WTC11 (cell line): ENCODE results near the gene ATP6V1G2. TPM values are rescaled to one million over a fixed set of nuclear protein-coding genes. Genes with fewer than 3 reads are reported as not detected.

Experiments
- ATAC-seq: fragments of 200-7000 bp; cut with Tn5 transposase; 2 replicates; pipeline ENCODE4 v1.10.0; 2021; ENCODE audit warnings: mild to moderate bottlenecking, moderate library complexity
- CTCF ChIA-PET: fragments of 300-600 bp; sonication (Branson Sonifier 250); formaldehyde crosslinking; loops from one replicate; lab custom pipeline; 2021; ENCODE audit warnings: antibody characterized with exemption; lab: Charles Lee
- POLR2A ChIA-PET: fragments of 350-600 bp; sonication (Branson Sonifier 250); formaldehyde crosslinking; loops from one replicate; lab custom pipeline; 2021; ENCODE audit warnings: antibody characterized with exemption; lab: Charles Lee
- DNase-seq: peaks from one replicate; pipeline ENCODE4 v3.0.0; 2021; ENCODE audit warnings: low spot score
- H3K27ac Mint-ChIP-seq: 2 replicates; pipeline ENCODE4 v1.8.0; 2021; ENCODE audit warnings: mixed read lengths
- H3K27me3 Mint-ChIP-seq: 2 replicates; pipeline ENCODE4 v1.8.0; 2021; ENCODE audit warnings: low read depth, mild to moderate bottlenecking, moderate library complexity, mixed read lengths
- H3K36me3 Mint-ChIP-seq: 2 replicates; pipeline ENCODE4 v1.8.0; 2021; ENCODE audit warnings: mixed read lengths
- H3K4me1 Mint-ChIP-seq: 2 replicates; pipeline ENCODE4 v1.8.0; 2022; ENCODE audit warnings: mixed read lengths
- H3K4me3 Mint-ChIP-seq: 2 replicates; pipeline ENCODE4 v1.8.0; 2021; ENCODE audit warnings: mild to moderate bottlenecking, moderate library complexity, mixed read lengths
- H3K9me3 Mint-ChIP-seq: 2 replicates; pipeline ENCODE4 v1.8.0; 2021; ENCODE audit warnings: mixed read lengths
- ATF2 ChIP-seq: sonication (generic); formaldehyde crosslinking; IDR thresholded peaks from 2 replicates; pipeline ENCODE4 v1.8.1; 2022; ENCODE audit warnings: low read depth, missing genetic modification reagents, borderline replicate concordance
- CBFB ChIP-seq: sonication (generic); formaldehyde crosslinking; IDR thresholded peaks from 2 replicates; pipeline ENCODE4 v1.8.1; 2022; ENCODE audit warnings: mild to moderate bottlenecking, low read depth, missing genetic modification reagents
- FOXP1 ChIP-seq: sonication (generic); formaldehyde crosslinking; IDR thresholded peaks from 2 replicates; pipeline ENCODE4 v1.8.0; 2022; ENCODE audit warnings: missing genetic modification reagents, mild to moderate bottlenecking, moderate library complexity, borderline replicate concordance
- GRHL2 ChIP-seq: fragments of 250-450 bp; sonication (Bioruptor Pico); IDR thresholded peaks from 2 replicates; pipeline ENCODE4 v1.8.0; 2022; ENCODE audit warnings: mild to moderate bottlenecking, moderate library complexity; ENCODE audit not compliant: insufficient replicate concordance, severe bottlenecking
- HMGA2 ChIP-seq: fragments of 250-450 bp; sonication (Bioruptor Pico); IDR thresholded peaks from 2 replicates; pipeline ENCODE4 v1.4.0; 2021; ENCODE audit warnings: mild to moderate bottlenecking, moderate library complexity
- IRF1 ChIP-seq: sonication (generic); formaldehyde crosslinking; IDR thresholded peaks from 2 replicates; pipeline ENCODE4 v1.8.0; 2023; ENCODE audit warnings: missing genetic modification reagents
- JAZF1 ChIP-seq: fragments of 250-450 bp; sonication (Bioruptor Pico); IDR thresholded peaks from 2 replicates; pipeline ENCODE4 v1.9.0; 2021; ENCODE audit warnings: moderate library complexity, mild to moderate bottlenecking, inconsistent platforms
- MXD4 ChIP-seq: fragments of 250-450 bp; sonication (Bioruptor Pico); IDR thresholded peaks from 2 replicates; pipeline ENCODE4 v1.8.0; 2021; ENCODE audit warnings: mild to moderate bottlenecking, moderate library complexity, borderline replicate concordance
- NFYB ChIP-seq: sonication (generic); formaldehyde crosslinking; conservative IDR thresholded peaks from 2 replicates; pipeline ENCODE4 v1.8.0; 2022; ENCODE audit warnings: low read depth, missing genetic modification reagents
- RELA ChIP-seq: sonication (generic); formaldehyde crosslinking; IDR thresholded peaks from 2 replicates; pipeline ENCODE4 v1.8.1; 2022; ENCODE audit warnings: missing genetic modification reagents, mild to moderate bottlenecking, borderline replicate concordance
- ZBTB21 ChIP-seq: sonication (generic); formaldehyde crosslinking; IDR thresholded peaks from 2 replicates; pipeline ENCODE4 v1.8.1; 2023; ENCODE audit warnings: mild to moderate bottlenecking, missing genetic modification reagents, borderline replicate concordance
- ZBTB43 ChIP-seq: sonication (generic); formaldehyde crosslinking; IDR thresholded peaks from 2 replicates; pipeline ENCODE4 v1.8.1; 2023; ENCODE audit warnings: mild to moderate bottlenecking, missing genetic modification reagents
- ZNF138 ChIP-seq: sonication (generic); formaldehyde crosslinking; conservative IDR thresholded peaks from 2 replicates; pipeline ENCODE4 v1.8.1; 2022; ENCODE audit warnings: mild to moderate bottlenecking, moderate library complexity, missing genetic modification reagents
- ZNF232 ChIP-seq: sonication (generic); formaldehyde crosslinking; IDR thresholded peaks from 2 replicates; pipeline ENCODE4 v1.8.0; 2022; ENCODE audit warnings: mild to moderate bottlenecking, missing genetic modification reagents
- total RNA-seq: library from RNA; stranded (reverse); gene quantifications from 3 replicates; pipeline ENCODE4 v1.2.3, GENCODE V29; 2021
- TF ChIP-seq, protein P1 (sequence below): fragments of 250-450 bp; sonication (Bioruptor Pico); IDR thresholded peaks from 2 replicates; pipeline ENCODE4 v1.8.0; 2021; ENCODE audit warnings: mild to moderate bottlenecking
- TF ChIP-seq, protein P2 (sequence below): sonication (generic); formaldehyde crosslinking; IDR thresholded peaks from 2 replicates; pipeline ENCODE4 v1.8.1; 2023; ENCODE audit warnings: mild to moderate bottlenecking, missing genetic modification reagents, moderate library complexity
- TF ChIP-seq, protein P3 (sequence below): fragments of 250-450 bp; sonication (Bioruptor Pico); IDR thresholded peaks from 2 replicates; pipeline ENCODE4 v1.9.0; 2021; ENCODE audit warnings: mild to moderate bottlenecking

The ATP6V1G2 gene
- total RNA-seq, 1 experiment from 2014 or later: 4.0 TPM

DNA sequence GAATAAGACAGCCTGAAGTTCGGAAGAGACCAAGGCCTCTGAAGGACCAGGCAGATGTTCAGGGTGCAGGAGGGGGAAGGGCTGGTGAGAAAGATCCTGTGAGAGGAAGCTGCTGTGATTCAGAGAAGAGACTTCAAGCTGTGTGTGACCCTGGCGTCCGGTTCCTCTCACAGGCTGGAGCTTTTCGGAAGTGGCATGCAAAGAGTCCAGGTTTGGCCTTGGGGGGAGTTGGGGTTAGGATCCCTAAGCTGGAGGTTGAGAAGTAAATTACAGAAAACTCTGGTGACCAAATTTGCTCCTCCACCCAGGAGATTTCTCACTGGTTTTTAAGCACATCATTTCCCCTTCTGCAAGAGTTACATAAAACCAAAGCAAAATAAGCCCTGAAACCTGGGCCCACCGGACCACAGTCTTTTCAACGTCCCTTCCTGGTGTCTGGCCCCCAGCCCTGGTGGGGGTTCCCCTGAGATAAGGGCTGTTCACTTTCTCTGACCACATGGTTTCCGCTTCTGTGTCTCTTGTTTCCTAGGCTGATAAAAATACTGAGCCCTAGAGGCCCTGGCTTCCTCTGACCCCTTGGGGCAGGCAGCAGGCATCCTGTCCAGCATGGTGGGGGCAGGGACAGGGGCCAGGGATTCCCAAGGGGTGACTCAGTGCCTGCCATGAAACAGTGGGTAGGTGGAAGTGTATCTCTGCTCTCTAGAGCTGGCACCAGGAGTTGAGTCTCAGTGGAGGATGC is 13.7 kb upstream of the ATP6V1G2 start:
- Mint-ChIP-seq H3K9me3 (no peaks in the 10 kb centered on the region), H3K27me3 (no peaks in the 10 kb centered on the region; the same call in 1 of the 2 replicates), H3K36me3 (peaks cover 15% of the 10 kb centered on the region), H3K4me1 (peaks cover 9% of the 10 kb centered on the region), H3K27ac (peak overlapping the region; percentile 37; the same call in 1 of the 2 replicates), H3K4me3 (no peak overlapping the region)
- ChIA-PET POLR2A (interaction anchor here (1.6 kb wide), 1 partner anchor 19 kb away, joined by 4 read pairs; the partner anchor contains the start of gene DDX39B), CTCF (interaction anchor here (0.6 to 1.0 kb wide), 3 partner anchors 9 to 32 kb away, joined by 3 to 4 read pairs (median 3); no protein-coding TSS in a partner anchor)
- TF ChIP-seq, protein P1, sequence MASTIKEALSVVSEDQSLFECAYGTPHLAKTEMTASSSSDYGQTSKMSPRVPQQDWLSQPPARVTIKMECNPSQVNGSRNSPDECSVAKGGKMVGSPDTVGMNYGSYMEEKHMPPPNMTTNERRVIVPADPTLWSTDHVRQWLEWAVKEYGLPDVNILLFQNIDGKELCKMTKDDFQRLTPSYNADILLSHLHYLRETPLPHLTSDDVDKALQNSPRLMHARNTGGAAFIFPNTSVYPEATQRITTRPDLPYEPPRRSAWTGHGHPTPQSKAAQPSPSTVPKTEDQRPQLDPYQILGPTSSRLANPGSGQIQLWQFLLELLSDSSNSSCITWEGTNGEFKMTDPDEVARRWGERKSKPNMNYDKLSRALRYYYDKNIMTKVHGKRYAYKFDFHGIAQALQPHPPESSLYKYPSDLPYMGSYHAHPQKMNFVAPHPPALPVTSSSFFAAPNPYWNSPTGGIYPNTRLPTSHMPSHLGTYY (CRISPR knock-in tag): no peak
- no peak for TF ChIP-seq ZNF138 (CRISPR knock-in tag)
- no peak for TF ChIP-seq MXD4 (CRISPR knock-in tag)
- no peak for TF ChIP-seq CBFB (CRISPR knock-in tag)
- no peak for TF ChIP-seq ZBTB21 (CRISPR knock-in tag)
- no peak for TF ChIP-seq GRHL2
- no peak for TF ChIP-seq RELA
- no peak for TF ChIP-seq ATF2
- ATAC-seq (peak; percentile 34; the same call in 1 of the 2 replicates), DNase-seq (no peak)

DNA sequence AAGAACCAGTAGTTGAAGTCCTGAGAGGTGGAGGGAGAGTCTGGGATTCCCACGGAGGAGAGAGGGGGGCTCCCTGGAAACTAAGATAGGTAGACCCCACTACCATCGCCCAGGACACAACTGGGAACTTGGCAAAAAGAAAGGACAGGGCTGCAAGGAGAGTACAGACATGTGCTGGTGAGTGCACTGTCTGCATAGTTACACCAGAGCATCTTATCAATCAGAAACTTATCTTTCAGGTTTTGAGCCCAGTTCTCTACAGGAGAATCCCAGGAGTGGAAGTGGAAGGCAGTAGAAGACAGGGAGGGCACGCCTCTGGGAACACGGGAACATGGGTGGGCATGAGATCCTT is 13.2 kb upstream of the ATP6V1G2 start:
- POLR2A ChIA-PET: interaction anchor here (1.6 kb wide), 1 partner anchor 18 kb away, joined by 4 read pairs; the partner anchor contains the start of gene DDX39B
- DNase-seq (no peak), ATAC-seq (no peak)
- Mint-ChIP-seq H3K36me3 (peaks cover 16% of the 10 kb centered on the region), H3K27me3 (no peaks in the 10 kb centered on the region; the same call in 1 of the 2 replicates), H3K27ac (peak overlapping the region; percentile 37; the same call in 1 of the 2 replicates), H3K4me3 (no peak overlapping the region), H3K4me1 (peaks cover 9% of the 10 kb centered on the region), H3K9me3 (no peaks in the 10 kb centered on the region)
- TF ChIP-seq HMGA2: no peak
- no peak for TF ChIP-seq ZBTB43 (CRISPR knock-in tag)
- TF ChIP-seq ATF2: no peak
- TF ChIP-seq IRF1 (CRISPR knock-in tag): no peak
- no peak for TF ChIP-seq FOXP1 (CRISPR knock-in tag)
- TF ChIP-seq ZNF232 (CRISPR knock-in tag): no peak
- no peak for TF ChIP-seq JAZF1 (CRISPR knock-in tag)
- TF ChIP-seq, protein P2, sequence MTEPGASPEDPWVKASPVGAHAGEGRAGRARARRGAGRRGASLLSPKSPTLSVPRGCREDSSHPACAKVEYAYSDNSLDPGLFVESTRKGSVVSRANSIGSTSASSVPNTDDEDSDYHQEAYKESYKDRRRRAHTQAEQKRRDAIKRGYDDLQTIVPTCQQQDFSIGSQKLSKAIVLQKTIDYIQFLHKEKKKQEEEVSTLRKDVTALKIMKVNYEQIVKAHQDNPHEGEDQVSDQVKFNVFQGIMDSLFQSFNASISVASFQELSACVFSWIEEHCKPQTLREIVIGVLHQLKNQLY (CRISPR knock-in tag): no peak
- TF ChIP-seq, protein P3, sequence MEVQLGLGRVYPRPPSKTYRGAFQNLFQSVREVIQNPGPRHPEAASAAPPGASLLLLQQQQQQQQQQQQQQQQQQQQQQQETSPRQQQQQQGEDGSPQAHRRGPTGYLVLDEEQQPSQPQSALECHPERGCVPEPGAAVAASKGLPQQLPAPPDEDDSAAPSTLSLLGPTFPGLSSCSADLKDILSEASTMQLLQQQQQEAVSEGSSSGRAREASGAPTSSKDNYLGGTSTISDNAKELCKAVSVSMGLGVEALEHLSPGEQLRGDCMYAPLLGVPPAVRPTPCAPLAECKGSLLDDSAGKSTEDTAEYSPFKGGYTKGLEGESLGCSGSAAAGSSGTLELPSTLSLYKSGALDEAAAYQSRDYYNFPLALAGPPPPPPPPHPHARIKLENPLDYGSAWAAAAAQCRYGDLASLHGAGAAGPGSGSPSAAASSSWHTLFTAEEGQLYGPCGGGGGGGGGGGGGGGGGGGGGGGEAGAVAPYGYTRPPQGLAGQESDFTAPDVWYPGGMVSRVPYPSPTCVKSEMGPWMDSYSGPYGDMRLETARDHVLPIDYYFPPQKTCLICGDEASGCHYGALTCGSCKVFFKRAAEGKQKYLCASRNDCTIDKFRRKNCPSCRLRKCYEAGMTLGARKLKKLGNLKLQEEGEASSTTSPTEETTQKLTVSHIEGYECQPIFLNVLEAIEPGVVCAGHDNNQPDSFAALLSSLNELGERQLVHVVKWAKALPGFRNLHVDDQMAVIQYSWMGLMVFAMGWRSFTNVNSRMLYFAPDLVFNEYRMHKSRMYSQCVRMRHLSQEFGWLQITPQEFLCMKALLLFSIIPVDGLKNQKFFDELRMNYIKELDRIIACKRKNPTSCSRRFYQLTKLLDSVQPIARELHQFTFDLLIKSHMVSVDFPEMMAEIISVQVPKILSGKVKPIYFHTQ: no peak
- no peak for TF ChIP-seq ZBTB21 (CRISPR knock-in tag)
- no peak for TF ChIP-seq NFYB (CRISPR knock-in tag)
- CTCF ChIA-PET: interaction anchor here (1.0 kb wide), 1 partner anchor 21 kb away, joined by 4 read pairs; no protein-coding TSS in a partner anchor
